NB4 (cell line): ENCODE data around the gene CFAP299.

ENCODE experiments used
- CTCF ChIP-seq: IDR thresholded peaks from one replicate; pipeline ENCODE4 v1.5.1; 2012; ENCODE audit warnings: low read depth, low read length
- MYC ChIP-seq: IDR thresholded peaks from 2 replicates; pipeline ENCODE4 v1.6.1; 2011; ENCODE audit warnings: low read depth, low read length
- POLR2A ChIP-seq: IDR thresholded peaks from 2 replicates; pipeline ENCODE4 v1.6.1; 2011; ENCODE audit warnings: mild to moderate bottlenecking; ENCODE audit not compliant: insufficient read length; ENCODE audit errors: extremely low read depth

GRCh38 chr4:80840396-80840795 lies 504.9 kb downstream of the CFAP299 start:
- TF ChIP-seq POLR2A (no peak), CTCF (no peak), MYC (no peak)
